ENCODE results near the gene TMEM253.

TMEM253 gene

GRCh38 chr14:21070610-21071224 lies 30.1 kb upstream of the TMEM253 start (continued):
- TF ChIP-seq KLF16 (tag by site-specific recombination; IDR thresholded peaks at IDR 0.05) (peak; percentile 54; the same call in 1 of the 2 replicates), ZNF48 (tag by site-specific recombination; IDR thresholded peaks at IDR 0.05) (no peak), ZNF37A (tag by site-specific recombination; IDR thresholded peaks at IDR 0.05) (no peak), ZNF221 (tag by site-specific recombination; IDR thresholded peaks at IDR 0.05; ENCODE audit: borderline replicate concordance) (no peak), IKZF3 (tag by site-specific recombination; IDR thresholded peaks at IDR 0.05) (no peak), ZNF302 (tag by site-specific recombination; IDR thresholded peaks at IDR 0.05; ENCODE audit: low read depth) (no peak), ZIC2 (tag by site-specific recombination; IDR thresholded peaks at IDR 0.05) (peak; percentile 53), KLF1 (tag by site-specific recombination; IDR thresholded peaks at IDR 0.05) (peak; percentile 51), KLF7 (tag by site-specific recombination; IDR thresholded peaks at IDR 0.05; ENCODE audit: borderline replicate concordance) (no peak), ZNF777 (tag by site-specific recombination; IDR thresholded peaks at IDR 0.05; ENCODE audit: borderline replicate concordance) (no peak), ZBTB1 (tag by site-specific recombination; IDR thresholded peaks at IDR 0.05) (no peak), ZNF596 (tag by site-specific recombination; IDR thresholded peaks at IDR 0.05) (no peak), ZNF677 (tag by site-specific recombination; IDR thresholded peaks at IDR 0.05) (no peak), ZNF529 (tag by site-specific recombination; IDR thresholded peaks at IDR 0.05; ENCODE audit: insufficient replicate concordance) (no peak), ZFP41 (tag by site-specific recombination; IDR thresholded peaks at IDR 0.05; ENCODE audit: borderline replicate concordance) (no peak), ZNF416 (tag by site-specific recombination; IDR thresholded peaks at IDR 0.05) (no peak), ZNF560 (tag by site-specific recombination; IDR thresholded peaks at IDR 0.05; ENCODE audit: borderline replicate concordance) (no peak), ZNF239 (tag by site-specific recombination; IDR thresholded peaks at IDR 0.05) (no peak), GLI2 (tag by site-specific recombination; IDR thresholded peaks at IDR 0.05; ENCODE audit: borderline replicate concordance, low read depth) (no peak), ZNF580 (tag by site-specific recombination; IDR thresholded peaks at IDR 0.05) (no peak), ZNF248 (tag by site-specific recombination; IDR thresholded peaks at IDR 0.05) (no peak), ZBTB7A (tag by site-specific recombination; IDR thresholded peaks at IDR 0.05; ENCODE audit: low read depth) (peak; percentile 73; the same call in 1 of the 2 replicates), ZBTB6 (tag by site-specific recombination; IDR thresholded peaks at IDR 0.05) (no peak), ZNF24 (tag by site-specific recombination; IDR thresholded peaks at IDR 0.05) (peak; percentile 51; the same call in 1 of the 2 replicates), ZNF138 (tag by site-specific recombination; IDR thresholded peaks at IDR 0.05; ENCODE audit: borderline replicate concordance) (no peak), SETDB1 (IDR thresholded peaks at IDR 0.05; ENCODE audit: insufficient read length, low read length) (no peak), ZXDB (tag by site-specific recombination; IDR thresholded peaks at IDR 0.05) (no peak; the same call in 1 of the 2 replicates), ZNF624 (tag by site-specific recombination; IDR thresholded peaks at IDR 0.05) (no peak), ZNF600 (tag by site-specific recombination; IDR thresholded peaks at IDR 0.05) (no peak; the same call in 1 of the 2 replicates)
- TF ChIP-seq, protein P1, sequence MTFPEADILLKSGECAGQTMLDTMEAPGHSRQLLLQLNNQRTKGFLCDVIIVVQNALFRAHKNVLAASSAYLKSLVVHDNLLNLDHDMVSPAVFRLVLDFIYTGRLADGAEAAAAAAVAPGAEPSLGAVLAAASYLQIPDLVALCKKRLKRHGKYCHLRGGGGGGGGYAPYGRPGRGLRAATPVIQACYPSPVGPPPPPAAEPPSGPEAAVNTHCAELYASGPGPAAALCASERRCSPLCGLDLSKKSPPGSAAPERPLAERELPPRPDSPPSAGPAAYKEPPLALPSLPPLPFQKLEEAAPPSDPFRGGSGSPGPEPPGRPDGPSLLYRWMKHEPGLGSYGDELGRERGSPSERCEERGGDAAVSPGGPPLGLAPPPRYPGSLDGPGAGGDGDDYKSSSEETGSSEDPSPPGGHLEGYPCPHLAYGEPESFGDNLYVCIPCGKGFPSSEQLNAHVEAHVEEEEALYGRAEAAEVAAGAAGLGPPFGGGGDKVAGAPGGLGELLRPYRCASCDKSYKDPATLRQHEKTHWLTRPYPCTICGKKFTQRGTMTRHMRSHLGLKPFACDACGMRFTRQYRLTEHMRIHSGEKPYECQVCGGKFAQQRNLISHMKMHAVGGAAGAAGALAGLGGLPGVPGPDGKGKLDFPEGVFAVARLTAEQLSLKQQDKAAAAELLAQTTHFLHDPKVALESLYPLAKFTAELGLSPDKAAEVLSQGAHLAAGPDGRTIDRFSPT (tag by site-specific recombination; IDR thresholded peaks at IDR 0.05), result 0 out of 2 replicates have a peak, but pooled peaks have one; percentile 39
- TF ChIP-seq, protein P2, sequence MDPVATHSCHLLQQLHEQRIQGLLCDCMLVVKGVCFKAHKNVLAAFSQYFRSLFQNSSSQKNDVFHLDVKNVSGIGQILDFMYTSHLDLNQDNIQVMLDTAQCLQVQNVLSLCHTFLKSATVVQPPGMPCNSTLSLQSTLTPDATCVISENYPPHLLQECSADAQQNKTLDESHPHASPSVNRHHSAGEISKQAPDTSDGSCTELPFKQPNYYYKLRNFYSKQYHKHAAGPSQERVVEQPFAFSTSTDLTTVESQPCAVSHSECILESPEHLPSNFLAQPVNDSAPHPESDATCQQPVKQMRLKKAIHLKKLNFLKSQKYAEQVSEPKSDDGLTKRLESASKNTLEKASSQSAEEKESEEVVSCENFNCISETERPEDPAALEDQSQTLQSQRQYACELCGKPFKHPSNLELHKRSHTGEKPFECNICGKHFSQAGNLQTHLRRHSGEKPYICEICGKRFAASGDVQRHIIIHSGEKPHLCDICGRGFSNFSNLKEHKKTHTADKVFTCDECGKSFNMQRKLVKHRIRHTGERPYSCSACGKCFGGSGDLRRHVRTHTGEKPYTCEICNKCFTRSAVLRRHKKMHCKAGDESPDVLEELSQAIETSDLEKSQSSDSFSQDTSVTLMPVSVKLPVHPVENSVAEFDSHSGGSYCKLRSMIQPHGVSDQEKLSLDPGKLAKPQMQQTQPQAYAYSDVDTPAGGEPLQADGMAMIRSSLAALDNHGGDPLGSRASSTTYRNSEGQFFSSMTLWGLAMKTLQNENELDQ (tag by site-specific recombination; IDR thresholded peaks at IDR 0.05; ENCODE audit: low read depth), result no peak
- TF ChIP-seq, protein P3, sequence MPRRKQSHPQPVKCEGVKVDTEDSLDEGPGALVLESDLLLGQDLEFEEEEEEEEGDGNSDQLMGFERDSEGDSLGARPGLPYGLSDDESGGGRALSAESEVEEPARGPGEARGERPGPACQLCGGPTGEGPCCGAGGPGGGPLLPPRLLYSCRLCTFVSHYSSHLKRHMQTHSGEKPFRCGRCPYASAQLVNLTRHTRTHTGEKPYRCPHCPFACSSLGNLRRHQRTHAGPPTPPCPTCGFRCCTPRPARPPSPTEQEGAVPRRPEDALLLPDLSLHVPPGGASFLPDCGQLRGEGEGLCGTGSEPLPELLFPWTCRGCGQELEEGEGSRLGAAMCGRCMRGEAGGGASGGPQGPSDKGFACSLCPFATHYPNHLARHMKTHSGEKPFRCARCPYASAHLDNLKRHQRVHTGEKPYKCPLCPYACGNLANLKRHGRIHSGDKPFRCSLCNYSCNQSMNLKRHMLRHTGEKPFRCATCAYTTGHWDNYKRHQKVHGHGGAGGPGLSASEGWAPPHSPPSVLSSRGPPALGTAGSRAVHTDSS (tag by site-specific recombination; IDR thresholded peaks at IDR 0.05), result no peak
- TF ChIP-seq, protein P4, sequence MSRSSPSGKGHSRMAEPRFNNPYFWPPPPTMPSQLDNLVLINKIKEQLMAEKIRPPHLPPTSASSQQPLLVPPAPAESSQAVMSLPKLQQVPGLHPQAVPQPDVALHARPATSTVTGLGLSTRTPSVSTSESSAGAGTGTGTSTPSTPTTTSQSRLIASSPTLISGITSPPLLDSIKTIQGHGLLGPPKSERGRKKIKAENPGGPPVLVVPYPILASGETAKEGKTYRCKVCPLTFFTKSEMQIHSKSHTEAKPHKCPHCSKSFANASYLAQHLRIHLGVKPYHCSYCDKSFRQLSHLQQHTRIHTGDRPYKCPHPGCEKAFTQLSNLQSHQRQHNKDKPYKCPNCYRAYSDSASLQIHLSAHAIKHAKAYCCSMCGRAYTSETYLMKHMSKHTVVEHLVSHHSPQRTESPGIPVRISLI (tag by site-specific recombination; IDR thresholded peaks at IDR 0.05), result no peak

All from HEK293 (cell line).